GM18868 (cell line): Measurements from ENCODE around the gene GPC4.

Experiments used
- ATAC-seq: cut with Tn5 transposase; IDR thresholded peaks from one replicate; pipeline ENCODE4 v1.9.1; 2021; ENCODE audit warnings: mild to moderate bottlenecking, moderate library complexity; ENCODE audit not compliant: unreplicated experiment

The GPC4 gene

DNA sequence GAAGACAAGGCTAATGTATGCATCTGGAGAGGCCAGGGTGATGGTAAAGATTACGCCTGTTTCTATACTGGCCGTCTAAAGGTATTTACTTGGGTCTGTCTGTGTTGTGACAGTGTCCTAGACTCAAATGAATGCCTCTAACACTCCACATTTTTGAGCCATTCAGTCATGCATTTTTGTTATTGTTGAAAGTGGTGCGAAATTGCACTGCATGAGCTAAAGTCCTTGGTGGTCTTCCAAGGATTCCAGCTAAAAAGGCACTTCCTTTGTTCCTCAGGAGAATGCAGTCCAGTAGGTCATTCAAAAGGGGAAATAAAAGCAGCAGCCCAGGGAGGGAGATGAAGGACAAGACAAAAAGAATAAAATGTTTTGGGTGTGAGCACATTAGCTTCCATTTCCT is 3.0 kb downstream of the GPC4 start:
- no peak for ATAC-seq

DNA sequence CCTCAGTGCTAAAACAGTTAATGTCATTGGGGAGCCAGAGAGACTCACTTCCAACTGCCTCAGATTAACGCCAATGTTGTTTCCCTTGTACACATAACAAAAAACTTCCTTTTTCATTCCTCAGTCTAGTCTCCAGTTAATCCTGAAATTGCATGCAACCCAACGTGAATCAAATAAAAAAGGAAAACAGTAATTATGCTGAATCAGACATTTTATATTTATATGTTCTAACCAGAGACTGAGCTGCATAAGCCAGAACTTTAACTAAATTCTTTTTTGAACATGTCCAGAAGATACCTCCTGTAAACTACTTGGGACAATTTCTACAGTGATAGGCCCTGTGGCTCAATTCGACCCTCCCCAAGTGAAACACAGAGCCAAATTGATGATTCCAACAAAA is 4.7 kb downstream of the GPC4 start:
- no peak for ATAC-seq

DNA sequence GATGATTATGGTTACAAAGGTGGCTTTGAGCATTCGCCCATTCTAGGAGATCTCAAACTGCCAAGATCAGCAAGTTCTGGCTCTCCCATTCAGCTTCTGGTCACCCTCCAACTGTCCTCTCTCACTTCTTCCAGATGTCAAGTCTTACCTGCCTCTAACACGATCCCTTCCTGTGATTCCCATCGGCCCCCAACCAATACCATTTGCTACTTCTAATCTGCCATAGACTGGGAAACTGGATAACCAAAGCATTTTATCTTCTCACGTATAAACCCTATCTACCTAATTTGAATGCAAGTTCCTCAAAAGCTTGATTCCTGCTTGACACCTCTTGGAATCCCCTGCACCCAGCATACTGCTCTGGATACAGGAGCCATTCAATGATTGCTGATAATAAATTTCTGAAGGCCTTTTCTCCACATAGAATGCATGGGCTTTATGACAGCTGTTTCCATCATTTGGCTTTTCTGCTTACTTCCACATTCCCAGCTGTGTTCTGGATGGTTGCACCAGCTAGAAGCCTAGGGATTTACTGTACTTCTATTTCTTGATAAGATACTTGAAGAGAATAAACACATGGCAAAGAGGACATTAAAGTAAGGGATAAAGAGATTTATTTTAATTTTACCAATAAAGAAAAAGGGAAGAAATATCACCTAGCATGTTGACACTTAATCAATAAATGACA is 9.6 kb downstream of the GPC4 start:
- no peak for ATAC-seq

DNA sequence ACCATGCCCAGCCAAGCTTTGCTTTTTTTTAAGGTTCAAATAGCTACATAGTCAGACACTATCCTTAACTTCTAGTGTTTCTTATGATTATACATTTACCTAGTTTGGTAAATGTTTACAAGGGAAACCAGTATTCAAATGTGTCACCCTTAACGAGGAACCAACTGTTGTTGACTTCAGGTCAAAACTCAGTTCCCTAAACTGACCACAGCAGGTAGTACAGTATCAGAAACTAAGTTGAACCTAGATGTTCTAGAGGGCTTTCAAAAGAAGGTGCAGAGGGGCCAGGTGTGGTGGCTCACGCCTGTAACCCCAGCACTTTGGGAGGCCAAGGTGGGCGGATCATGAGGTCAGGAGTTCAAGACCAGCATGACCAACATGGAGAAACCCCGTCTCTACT is 11.3 kb downstream of the GPC4 start:
- no peak for ATAC-seq

DNA sequence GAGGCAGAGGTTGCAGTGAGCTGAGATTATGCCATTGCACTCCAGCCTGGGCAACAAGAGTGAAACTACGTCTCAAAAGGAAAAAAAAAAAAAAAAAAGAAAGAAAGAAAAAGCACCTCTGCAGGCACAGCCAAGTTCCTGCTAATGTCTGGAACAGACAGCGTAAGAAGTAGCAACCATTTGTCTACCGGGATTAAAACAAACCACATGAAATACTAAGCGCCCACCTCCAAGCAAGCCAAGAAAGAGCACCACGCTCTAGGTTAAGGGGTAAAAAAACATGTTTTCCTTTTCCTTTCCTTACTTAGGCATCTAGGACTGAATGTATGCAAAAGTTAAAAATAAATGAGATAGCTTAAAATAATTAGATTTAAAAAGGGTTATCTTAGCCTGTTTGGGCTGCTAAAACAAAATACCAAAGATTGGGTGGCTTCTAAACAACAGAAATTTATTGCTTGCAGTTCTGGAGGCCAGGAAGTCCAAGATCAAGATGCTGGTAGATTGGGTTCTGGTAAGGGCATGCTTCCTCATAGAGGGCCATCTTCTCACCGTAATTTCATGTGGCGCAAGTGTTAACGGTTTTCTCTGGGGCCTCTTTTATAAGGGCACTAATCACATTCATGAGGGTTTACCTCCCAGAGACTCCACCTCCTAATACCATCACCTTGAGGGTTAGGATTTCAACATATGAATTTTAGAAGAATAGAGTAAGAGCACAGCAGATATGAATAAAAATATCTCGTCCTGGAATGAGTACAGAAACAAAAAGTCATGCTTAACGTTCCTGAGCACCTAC is 12.3 kb downstream of the GPC4 start:
- no peak for ATAC-seq

DNA sequence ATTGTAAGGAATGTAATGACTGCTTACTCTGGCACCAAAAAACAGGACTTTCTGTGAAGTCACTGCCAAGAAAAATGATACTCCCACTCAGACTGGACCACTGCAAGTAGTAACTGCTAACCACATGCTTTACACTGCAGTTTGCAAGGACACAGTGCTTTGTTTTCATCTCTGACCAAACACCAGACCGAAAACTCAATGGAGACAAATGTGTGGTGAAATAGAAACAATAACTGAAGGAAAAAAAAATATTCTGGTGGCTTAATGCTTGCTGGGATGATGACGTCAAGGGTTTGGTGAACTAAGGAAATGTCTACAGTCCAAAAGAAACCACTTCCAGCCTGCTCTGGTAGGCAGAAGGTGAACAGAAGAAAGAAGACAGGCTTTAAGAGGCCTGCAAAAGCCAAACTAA is 13.2 kb downstream of the GPC4 start:
- ATAC-seq, result no peak

DNA sequence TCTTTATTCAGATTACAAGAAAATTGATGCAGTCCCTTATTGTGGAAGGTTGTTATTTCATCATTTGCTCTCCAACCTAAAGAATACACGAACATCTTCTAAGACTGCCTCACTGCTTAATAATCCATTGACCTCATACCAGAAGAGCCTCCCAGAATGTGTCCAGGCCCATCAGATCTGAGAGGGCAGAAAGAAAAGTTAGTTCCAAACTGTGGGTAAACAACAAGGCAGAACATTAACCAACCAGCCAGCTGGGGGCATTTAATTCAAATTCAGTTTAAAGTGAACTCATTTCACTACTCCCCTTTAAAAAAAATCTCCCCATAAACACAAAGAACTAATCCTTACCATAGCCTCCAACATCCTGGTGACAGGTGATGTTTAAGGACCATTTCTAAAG is 13.8 kb downstream of the GPC4 start:
- ATAC-seq, result no peak

DNA sequence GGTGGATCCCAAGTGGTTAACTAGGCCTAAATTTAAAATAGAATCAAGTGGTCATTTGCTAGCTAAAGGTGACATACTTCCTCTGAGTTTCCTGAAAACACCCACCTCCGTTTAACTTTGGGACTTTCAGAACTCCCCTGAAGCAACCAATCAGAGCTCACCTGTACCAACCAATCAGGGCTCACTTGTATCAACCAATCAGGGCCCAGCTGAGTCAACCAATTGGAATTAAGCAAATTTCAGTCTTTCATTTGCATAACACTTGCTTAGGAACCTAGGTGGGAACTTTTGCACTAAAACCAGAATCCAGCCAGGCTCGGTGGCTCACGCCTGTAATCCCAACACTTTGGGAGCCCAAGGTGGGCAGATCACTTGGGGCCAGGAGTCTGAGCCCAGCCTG is 15.9 kb downstream of the GPC4 start:
- ATAC-seq, result no peak

DNA sequence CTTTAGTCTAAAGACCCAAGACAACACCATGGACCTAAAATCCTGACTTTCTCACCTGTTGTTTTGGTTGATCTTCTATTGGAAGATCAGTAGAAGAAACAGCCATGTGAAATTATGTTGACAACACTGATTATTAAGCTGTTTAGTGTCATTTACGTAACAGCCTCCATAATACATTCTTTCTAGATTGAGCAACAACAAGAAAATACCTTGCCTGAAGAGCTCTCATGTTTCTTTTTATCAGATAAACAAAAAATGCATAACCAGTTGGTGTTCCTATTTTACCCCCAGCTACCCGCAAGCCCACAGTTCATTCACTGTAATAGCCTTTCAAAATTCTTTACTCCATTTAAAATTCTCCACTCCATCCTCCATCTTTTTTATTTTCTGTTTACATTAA is 20.5 kb downstream of the GPC4 start:
- no peak for ATAC-seq

DNA sequence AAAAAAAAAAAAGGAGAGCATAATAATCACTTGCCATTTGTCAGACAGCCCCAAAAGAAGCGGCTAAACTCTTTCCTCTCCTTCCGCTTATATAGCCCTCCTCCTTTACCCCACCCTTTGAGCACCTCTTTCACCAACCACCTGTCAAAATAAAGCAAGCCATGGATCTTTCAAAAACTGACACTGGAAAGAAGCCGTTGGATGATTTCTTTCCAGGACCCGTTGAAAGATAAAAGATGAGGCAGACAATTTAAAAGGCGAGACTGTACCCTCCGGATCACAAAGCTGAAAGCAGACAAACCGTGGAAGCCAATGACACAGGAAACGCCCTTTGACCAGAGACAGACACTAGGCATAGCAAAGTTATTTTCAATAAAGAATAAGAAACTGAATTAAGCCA is 22.6 kb downstream of the GPC4 start:
- ATAC-seq, result no peak

DNA sequence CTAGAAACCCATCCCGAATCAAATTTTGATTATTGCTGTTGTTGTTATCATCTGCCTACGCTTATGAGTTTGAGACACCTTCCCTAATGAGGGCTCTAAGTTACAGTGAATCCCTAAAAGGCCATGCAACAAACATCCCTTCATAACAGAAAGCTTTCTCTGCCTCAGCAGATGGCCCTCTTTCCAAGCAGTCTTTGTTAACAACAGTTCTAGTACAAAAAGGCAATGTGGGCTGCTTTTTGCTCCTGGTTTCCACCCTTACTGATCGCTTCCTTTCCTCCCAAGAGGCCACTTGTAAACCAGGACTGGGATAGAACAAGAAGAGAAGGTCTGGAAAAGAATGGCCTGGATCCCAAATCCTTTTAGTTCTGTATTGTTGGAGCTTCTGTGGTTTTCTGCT is 24.2 kb downstream of the GPC4 start:
- ATAC-seq, result no peak

DNA sequence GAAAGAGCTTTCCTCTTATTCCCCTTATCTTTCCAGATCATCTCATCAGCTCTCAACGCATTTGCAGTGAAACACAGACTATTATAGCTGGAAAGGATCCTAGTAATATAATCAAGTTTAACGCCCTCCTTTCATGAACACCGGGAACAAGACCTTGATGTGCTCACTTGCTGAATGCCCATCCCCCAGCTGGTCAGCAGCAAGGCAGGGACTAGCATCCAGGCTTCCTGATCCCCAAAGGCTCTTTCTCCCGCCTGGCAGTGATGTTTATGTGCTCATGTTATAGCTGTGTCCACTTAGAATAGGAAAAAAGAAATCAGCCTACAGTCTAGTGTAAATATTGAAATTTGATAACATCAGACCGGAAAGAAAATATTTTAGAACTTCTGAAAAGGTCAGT is 24.6 kb downstream of the GPC4 start:
- ATAC-seq, result no peak

DNA sequence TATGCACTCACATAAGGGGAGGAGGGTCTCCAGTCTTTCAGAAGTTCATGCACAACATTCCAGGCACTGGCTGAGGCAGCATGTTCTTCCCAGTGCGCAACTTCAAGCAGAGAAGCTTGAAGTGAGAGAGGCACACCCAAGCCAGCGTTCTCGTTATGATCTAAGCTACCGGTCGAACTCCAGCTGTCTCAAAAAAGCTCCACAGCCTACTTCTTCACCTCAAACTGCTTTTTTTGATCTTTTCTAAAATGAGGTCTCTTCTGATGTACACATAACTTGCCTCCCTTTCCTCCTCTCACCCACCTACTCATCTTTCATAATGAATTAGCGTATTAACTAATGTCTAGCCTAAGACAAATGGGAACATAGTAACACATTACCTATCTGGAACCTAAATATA is 25.3 kb downstream of the GPC4 start:
- no peak for ATAC-seq

DNA sequence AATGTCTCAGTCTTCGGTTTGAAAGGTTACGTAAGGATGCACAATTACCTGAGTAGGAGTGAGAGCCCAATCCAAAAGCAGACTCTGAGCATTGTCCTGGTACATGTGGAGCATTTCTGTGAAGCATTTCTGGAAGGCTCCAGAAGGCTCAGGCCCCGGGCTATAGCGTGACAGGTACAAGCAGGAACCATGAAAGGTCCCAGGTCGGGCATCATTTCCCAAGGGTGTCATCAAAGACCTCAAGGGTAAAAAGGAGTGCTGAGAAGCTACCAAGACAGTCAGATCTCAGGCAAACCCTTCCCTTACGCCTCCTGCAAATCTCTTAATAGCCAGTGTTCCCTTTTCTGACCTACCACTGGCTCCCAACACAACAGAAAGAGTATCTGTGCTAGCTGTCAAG is 30.8 kb downstream of the GPC4 start:
- ATAC-seq, result no peak

DNA sequence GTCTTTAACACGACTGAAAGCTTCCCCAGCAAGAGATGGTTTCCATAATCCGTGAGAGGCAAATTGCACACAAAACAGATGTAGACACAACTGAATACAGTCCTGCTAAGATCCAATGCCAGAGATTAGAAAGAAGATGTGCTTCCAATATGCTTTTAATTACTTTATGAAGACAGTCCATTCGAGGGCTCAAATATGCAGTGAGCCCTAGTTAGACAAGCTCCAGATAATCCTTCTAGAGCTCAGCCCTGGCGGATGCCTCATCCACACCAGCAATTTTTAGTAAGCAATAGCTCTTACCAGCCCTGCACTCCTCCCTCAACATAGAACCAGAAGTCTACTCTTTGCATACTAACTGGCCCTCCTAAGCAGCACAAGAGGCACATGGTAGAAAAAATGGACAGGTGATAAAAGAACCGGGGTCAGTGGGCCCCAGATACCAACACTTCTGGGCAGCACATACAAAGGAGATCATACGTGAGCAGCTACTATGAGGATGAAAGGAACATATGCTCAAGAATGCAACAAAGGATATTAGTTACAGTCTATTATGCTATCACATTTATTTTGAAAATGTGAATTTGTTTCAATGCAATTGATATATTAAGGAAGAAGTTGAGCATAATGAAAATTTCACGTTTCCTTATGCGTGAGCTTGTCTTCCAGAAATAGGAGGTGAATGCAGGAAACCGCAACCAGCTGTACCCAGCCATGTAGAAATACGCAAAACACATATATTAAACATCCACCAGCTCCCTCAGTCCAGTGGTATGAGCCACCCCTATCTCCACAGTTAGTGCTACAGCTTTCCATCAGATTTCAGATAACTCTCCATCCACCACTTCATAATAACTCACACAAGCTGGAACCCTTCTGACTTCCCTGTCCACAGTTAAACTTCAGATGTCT is 34.3 kb downstream of the GPC4 start:
- no peak for ATAC-seq

DNA sequence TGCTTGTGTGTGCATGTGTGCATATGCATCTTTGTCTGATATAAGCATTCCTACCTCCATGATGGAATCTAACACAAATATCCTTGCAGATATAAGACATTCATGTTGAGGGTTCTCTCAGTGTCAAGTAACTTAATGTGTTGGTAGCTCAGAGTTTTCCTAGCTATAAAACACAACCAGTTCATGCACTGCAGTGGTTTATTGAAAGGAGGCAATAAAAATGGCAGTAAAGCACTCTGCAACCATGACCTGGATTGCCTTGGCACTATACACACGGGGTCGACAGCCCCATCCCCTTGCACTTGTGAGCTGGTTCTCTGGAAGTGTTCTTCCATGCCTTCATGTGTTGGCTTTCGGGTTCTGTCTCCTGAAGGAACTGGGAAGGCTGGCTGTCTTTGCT is 38.9 kb downstream of the GPC4 start:
- ATAC-seq, result no peak

DNA sequence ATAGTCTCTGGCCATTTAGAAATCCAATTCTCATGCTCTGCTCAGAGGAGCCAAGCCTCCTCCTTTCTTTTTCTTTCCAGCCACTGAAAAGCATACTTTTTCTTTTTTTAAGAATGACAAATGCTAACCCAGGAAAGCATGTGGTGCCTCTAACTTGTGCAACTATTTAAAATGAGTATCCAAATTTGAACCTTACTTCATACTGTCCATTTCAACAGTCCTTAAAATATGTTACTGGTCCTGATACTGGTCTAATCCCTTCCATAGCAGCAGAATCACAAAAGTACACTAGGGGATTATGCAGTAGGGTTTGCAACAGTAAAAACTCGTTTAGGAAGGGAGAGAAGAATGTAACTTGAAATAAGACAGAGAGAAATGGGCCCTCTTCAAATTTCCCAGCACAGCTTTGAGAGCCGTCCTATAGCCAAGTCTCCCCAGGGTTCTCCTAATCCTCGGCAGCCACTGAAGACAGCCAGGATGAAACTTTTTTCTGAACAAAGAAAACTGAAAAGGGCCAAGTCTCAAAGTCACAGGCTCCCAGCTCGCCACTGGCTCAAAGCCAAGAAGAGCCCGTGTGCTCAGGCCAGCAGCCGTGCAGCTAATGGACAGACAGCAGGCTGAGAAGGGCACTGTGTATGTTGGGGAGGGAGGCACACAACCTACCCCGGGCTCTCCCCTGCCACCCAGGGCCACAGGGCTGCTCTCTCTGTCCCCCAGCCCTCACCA is 39.5 kb downstream of the GPC4 start:
- no peak for ATAC-seq

DNA sequence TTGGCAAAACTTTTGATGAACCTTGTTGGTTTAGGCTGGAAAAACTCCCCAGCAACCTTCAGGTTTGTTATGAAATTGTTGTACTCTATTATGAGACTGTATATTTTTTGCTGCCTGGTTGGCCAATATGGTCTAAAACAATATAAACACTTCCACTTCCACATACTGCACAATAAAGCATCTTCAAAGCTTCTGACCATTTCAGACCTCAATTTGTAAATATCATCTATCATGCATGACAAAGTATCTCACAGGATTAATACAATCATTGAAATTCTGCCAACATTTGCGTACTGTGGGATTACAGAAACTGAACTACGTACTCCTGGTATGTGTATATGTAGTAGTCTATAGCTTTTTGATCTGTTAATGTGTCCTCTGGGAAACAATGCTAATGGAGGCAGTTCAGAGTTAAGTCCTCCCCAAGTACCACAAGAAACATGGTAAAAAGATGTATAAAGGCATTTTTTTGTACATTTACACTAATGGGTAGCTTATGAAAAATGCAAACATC is 40.4 kb downstream of the GPC4 start:
- no peak for ATAC-seq

DNA sequence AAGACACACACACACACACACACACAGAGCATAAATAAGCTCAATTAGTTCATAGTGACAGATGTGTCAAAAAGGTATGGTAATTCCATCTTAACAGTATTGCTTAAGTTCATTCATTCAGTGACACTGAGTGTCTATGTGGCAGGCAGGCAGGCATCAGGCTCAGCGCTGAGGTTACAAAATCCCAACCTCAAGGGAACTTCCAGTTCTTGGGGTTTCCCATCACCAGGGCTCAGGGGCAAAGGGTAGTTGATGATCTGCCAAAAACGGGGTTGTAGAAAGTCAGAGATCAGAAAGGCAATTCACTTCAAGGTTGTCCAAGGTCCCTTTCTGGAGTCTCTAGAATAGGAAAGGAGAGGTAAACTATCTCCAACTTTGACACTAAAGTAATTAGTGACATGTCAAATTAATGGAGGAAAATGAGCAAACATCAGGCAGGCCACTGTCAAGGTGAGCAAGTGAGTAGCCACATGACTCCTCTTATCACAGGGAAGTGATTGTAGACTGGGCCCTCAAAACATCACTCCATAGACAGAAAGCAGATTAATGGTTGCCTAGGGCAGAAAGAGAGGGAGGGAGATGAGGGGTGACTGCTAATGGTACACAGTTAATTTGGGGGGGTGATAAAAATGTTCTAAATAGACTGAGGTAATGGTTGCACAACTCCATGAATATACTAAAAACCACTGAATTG is 41.8 kb downstream of the GPC4 start:
- ATAC-seq, result peak; percentile 45

DNA sequence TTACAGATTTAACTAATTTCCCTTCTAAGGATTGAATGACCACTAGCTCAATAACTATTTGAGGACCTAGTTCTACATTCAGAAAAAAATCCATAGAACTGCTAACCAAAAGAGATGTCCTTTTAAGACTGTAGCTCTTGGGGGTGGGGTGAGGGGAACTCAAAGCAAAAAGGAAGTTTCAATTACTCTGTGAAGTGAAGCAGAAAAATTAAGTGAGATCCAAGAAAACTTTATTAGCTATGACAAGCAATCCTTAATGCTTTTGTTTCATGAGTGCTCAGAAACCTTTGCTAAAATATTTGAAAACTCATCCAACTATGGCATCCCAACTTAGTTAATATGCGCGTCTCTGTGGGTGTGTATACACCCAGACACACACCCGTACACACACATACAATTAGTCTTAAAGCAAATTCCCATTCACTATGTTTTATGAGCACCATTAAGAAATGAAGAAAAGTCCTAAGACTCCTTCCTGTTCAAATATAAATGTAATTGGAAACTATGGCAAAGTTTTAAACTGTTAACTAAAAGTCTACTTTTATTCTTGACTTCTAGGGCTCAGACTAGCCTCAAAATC is 44.5 kb downstream of the GPC4 start:
- ATAC-seq, result no peak
